ENCODE data around the gene COBL. TPM values are rescaled to one million over a fixed set of nuclear protein-coding genes. Genes with fewer than 3 reads are reported as not detected.

COBL gene
- total and polyA plus RNA-seq, 2 of the 8 experiments (the other 6 are each of a cell fraction or from before 2014, with no cell fraction given): 13.8 to 40.4 TPM

DNA sequence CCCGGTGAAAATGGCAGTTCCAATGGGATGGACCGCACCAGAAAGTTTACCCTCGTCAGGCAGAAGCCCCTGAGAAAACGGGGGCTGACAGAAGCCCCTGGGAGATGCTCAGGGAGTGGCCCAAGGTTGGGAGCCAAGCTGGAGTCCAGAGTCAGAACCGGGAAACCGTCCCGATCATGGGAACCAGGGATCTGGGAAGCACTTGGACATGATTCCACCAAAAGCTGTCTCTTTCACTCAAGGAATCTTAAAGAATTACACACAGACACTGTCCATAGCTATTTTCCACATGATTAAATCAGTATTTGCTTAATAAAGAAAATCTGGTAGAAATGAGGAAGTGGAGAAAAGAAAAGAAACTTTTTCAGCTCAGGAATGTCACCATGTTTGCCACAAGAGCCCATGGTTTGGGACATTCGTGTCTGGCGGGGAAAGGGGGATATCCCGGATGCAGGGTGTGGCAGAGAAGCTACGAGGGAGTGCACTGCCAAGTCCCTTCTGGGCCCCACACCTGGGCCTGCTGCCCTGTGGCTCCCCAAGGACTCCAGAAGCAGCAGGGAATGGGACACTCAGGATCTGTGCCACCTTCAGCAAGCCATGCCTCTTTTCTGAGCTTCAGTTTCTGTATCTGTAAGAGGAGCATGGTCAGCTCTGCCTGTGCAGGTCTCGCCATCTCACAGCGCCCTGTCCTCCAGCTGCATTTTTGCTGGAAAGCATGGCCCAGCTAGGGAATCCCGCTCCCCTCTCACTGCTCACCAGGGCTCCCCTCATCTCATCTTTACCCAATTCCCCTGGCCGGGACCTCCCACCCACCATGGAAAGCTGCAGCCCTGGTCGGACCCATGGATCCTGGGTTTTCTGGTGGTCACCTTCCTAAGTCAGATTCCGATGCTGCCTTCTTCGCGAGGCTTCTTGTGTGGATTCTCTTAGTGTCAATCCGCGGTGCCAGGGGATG is 308.8 kb downstream of the COBL start:
- H2BK15ac ChIP-seq (ENCODE audit: low read length): no peak overlapping the region
- no peak overlapping the region for H3K27ac ChIP-seq (ENCODE audit: low read depth, low read length)
- no peak overlapping the region for H3K56ac ChIP-seq (replicated peaks; ENCODE audit: insufficient read length, low read depth, low read length)
- ChIA-PET POLR2A (ENCODE audit: partially characterized antibody) (interaction anchor here (0.7 to 1.1 kb wide), 2 partner anchors 13 to 20 kb away, joined by 3 read pairs; no protein-coding TSS in a partner anchor), CTCF (ENCODE audit: partially characterized antibody) (interaction anchor here (0.9 to 3.3 kb wide), 18 partner anchors 9 to 540 kb away, joined by 3 to 12 read pairs (median 4); no protein-coding TSS in a partner anchor)
- no peaks in the 10 kb centered on the region for H3K79me2 ChIP-seq (ENCODE audit: control insufficient read depth in 1 of 2, insufficient read depth in 2 of 2, low read length in 2 of 2)
- H3K23ac ChIP-seq (ENCODE audit: insufficient read length): no peak overlapping the region
- H3K36me3 ChIP-seq (ENCODE audit: control insufficient read depth in 2 of 4, insufficient read depth in 4 of 4, low read length in 3 of 4): no peaks in the 10 kb centered on the region
- H3K18ac ChIP-seq (ENCODE audit: extremely low read depth, low read length): no peak overlapping the region
- WGBS, 2 experiments (ENCODE audit: extremely low coverage in 1 of 2, insufficient coverage in 1 of 2, insufficient read length in 1 of 2, insufficient replicate concordance in 2 of 2, low coverage in 1 of 2, low lambda C conversion rate in 2 of 2, missing lambda C conversion rate in 1 of 2): 93% methylated on average over 21 of the region's 21 CpGs; no CpG with 5 or more reads in 1 of the 2 experiments
- no peaks in the 10 kb centered on the region for H4K20me1 ChIP-seq (replicated peaks in 1 of 2; ENCODE audit: control insufficient read depth in 1 of 2, insufficient read depth in 2 of 2, low read length in 2 of 2)
- H2BK12ac ChIP-seq (ENCODE audit: low read depth, low read length): no peak overlapping the region; the same call in 1 of the 2 replicates
- H2BK120ac ChIP-seq (replicated peaks; ENCODE audit: low read depth, low read length): no peak overlapping the region
- no peak overlapping the region for H3K14ac ChIP-seq (ENCODE audit: insufficient read length)
- H4K5ac ChIP-seq (ENCODE audit: insufficient read length, low read depth, low read length): no peak overlapping the region
- no peak overlapping the region for H3K4me2 ChIP-seq (ENCODE audit: insufficient read depth in 1 of 2, low read depth in 2 of 2, low read length in 2 of 2)
- DNase-seq (ENCODE audit: low read depth in 1 of 2, low spot score in 2 of 2) (peak in 1 of 2 experiments; percentile 34), FAIRE-seq (no peak)
- no peaks in the 10 kb centered on the region; the same call in 1 of the 2 replicates for H3K23me2 ChIP-seq (ENCODE audit: low read depth, low read length)
- no peak overlapping the region for H3K9ac ChIP-seq (replicated peaks in 1 of 4; ENCODE audit: extremely low read depth in 1 of 4, low read depth in 3 of 4, low read length in 3 of 4)
- no peak overlapping the region for H2AFZ ChIP-seq (ENCODE audit: low read length)
- no peaks in the 10 kb centered on the region for H3K79me1 ChIP-seq (ENCODE audit: low read depth, low read length)
- no peaks in the 10 kb centered on the region for H3K4me1 ChIP-seq (replicated peaks in 1 of 4; ENCODE audit: control insufficient read depth in 3 of 4, insufficient read depth in 4 of 4, low read length in 3 of 4)
- H3K27me3 ChIP-seq (replicated peaks in 1 of 4; ENCODE audit: control insufficient read depth in 3 of 4, extremely low read depth in 1 of 4, insufficient read depth in 3 of 4, low read length in 3 of 4): no peaks in the 10 kb centered on the region
- no peak overlapping the region for H4K8ac ChIP-seq (ENCODE audit: extremely low read depth, insufficient read depth, low read length)
- no peak overlapping the region for H2BK5ac ChIP-seq (ENCODE audit: low read depth, low read length)
- no peak overlapping the region for H3K4me3 ChIP-seq (ENCODE audit: extremely low read depth in 1 of 4, insufficient read depth in 2 of 4, low read depth in 3 of 4, low read length in 4 of 4)
- H3K4ac ChIP-seq (replicated peaks; ENCODE audit: insufficient read length, low read depth, low read length): no peak overlapping the region
- no peaks in the 10 kb centered on the region for H3K9me3 ChIP-seq (ENCODE audit: insufficient read depth in 2 of 2, low read depth in 1 of 2, low read length in 1 of 2)
- H2AK5ac ChIP-seq (ENCODE audit: low read depth, low read length): no peak overlapping the region
- H4K91ac ChIP-seq (replicated peaks; ENCODE audit: insufficient read length, low read length): no peak overlapping the region
- no peak overlapping the region for H2BK20ac ChIP-seq (ENCODE audit: low read length)
- no peak for TF ChIP-seq CTCF (IDR thresholded peaks at IDR 0.05; ENCODE audit: control extremely low read depth in 1 of 3, insufficient read depth in 1 of 3, low read depth in 1 of 3, low read length in 3 of 3)
- TF ChIP-seq USF2 (IDR thresholded peaks at IDR 0.05; ENCODE audit: low read length): no peak
- no peak for TF ChIP-seq MAX (IDR thresholded peaks at IDR 0.05)
- no peak for TF ChIP-seq EZH2 (IDR thresholded peaks at IDR 0.05; ENCODE audit: low read depth, low read length, severe bottlenecking)
- no peak for TF ChIP-seq BCL11A (IDR thresholded peaks at IDR 0.05; ENCODE audit: low read depth in 2 of 2, low read length in 2 of 2)
- TF ChIP-seq POLR2AphosphoS5 (IDR thresholded peaks at IDR 0.05; ENCODE audit: low read depth, low read length): no peak
